ENCODE measurements around the gene CARD9. TPM values are rescaled to one million over a fixed set of nuclear protein-coding genes. Genes with fewer than 3 reads are reported as not detected.

CARD9 gene
- total and polyA plus RNA-seq, 2 of the 8 experiments (the other 6 are each of a cell fraction or from before 2014, with no cell fraction given) = 0.15 to 1.1 TPM

- Histone ChIP-seq H3K4me1 (replicated peaks in 1 of 4; ENCODE audit: control insufficient read depth in 3 of 4, insufficient read depth in 4 of 4, low read length in 3 of 4) (peaks cover 0 to 19% (median 10%) of the 10 kb centered on the region in 4 experiments; a peak in 6 of 7 replicates), H3K79me2 (ENCODE audit: control insufficient read depth in 1 of 2, insufficient read depth in 2 of 2, low read length in 2 of 2) (no peaks in the 10 kb centered on the region), H3K4ac (replicated peaks; ENCODE audit: insufficient read length, low read depth, low read length) (no peak overlapping the region), H3K18ac (ENCODE audit: extremely low read depth, low read length) (no peak overlapping the region; the same call in 1 of the 2 replicates), H3K23ac (ENCODE audit: insufficient read length) (no peak overlapping the region), H2AFZ (ENCODE audit: low read length) (no peak overlapping the region), H4K91ac (replicated peaks; ENCODE audit: insufficient read length, low read length) (no peak overlapping the region), H3K14ac (ENCODE audit: insufficient read length) (no peak overlapping the region), H3K27ac (ENCODE audit: low read depth, low read length) (no peak overlapping the region), H3K4me3 (ENCODE audit: extremely low read depth in 1 of 4, insufficient read depth in 2 of 4, low read depth in 3 of 4, low read length in 4 of 4) (no peak overlapping the region), H3K4me2 (ENCODE audit: insufficient read depth in 1 of 2, low read depth in 2 of 2, low read length in 2 of 2) (no peak overlapping the region), H3K79me1 (ENCODE audit: low read depth, low read length) (no peaks in the 10 kb centered on the region), H4K8ac (ENCODE audit: extremely low read depth, insufficient read depth, low read length) (peak overlapping the region; percentile 43), H4K5ac (ENCODE audit: insufficient read length, low read depth, low read length) (no peak overlapping the region), H2BK20ac (ENCODE audit: low read length) (no peak overlapping the region), H2BK15ac (ENCODE audit: low read length) (no peak overlapping the region), H3K36me3 (ENCODE audit: control insufficient read depth in 2 of 4, insufficient read depth in 4 of 4, low read length in 3 of 4) (no peaks in the 10 kb centered on the region), H2AK5ac (ENCODE audit: low read depth, low read length) (peak overlapping the region; percentile 93; the same call in 1 of the 2 replicates), H4K20me1 (replicated peaks in 1 of 2; ENCODE audit: control insufficient read depth in 1 of 2, insufficient read depth in 2 of 2, low read length in 2 of 2) (no peaks in the 10 kb centered on the region), H2BK12ac (ENCODE audit: low read depth, low read length) (no peak overlapping the region), H3K27me3 (replicated peaks in 1 of 4; ENCODE audit: control insufficient read depth in 3 of 4, extremely low read depth in 1 of 4, insufficient read depth in 3 of 4, low read length in 3 of 4) (no peaks in the 10 kb centered on the region), H3K23me2 (ENCODE audit: low read depth, low read length) (peaks cover 2% of the 10 kb centered on the region; the same call in 1 of the 2 replicates), H3K56ac (replicated peaks; ENCODE audit: insufficient read length, low read depth, low read length) (no peak overlapping the region), H3K9me3 (ENCODE audit: insufficient read depth in 2 of 2, low read depth in 1 of 2, low read length in 1 of 2) (no peaks in the 10 kb centered on the region), H2BK120ac (replicated peaks; ENCODE audit: low read depth, low read length) (no peak overlapping the region), H2BK5ac (ENCODE audit: low read depth, low read length) (0 out of 2 replicates have a peak overlapping the region, but pooled peaks have one; percentile 85), H3K9ac (replicated peaks in 1 of 4; ENCODE audit: extremely low read depth in 1 of 4, low read depth in 3 of 4, low read length in 3 of 4) (no peak overlapping the region)
- FAIRE-seq (no peak), DNase-seq (ENCODE audit: low read depth in 1 of 2, low spot score in 2 of 2) (no peak)
- POLR2A ChIA-PET (ENCODE audit: partially characterized antibody) = interaction anchor here (1.0 to 8.0 kb wide), 4 partner anchors 10 to 64 kb away, joined by 3 to 137 read pairs (median 5); partner anchors contain the start of gene DNLZ
- CTCF ChIA-PET (ENCODE audit: partially characterized antibody) = interaction anchor here (1.4 to 7.9 kb wide), 4 partner anchors 10 to 27 kb away, joined by 3 to 80 read pairs (median 20); partner anchors contain the start of genes DNLZ and GPSM1
- WGBS, 2 experiments (ENCODE audit: extremely low coverage in 1 of 2, insufficient coverage in 1 of 2, insufficient read length in 1 of 2, insufficient replicate concordance in 2 of 2, low coverage in 1 of 2, low lambda C conversion rate in 2 of 2, missing lambda C conversion rate in 1 of 2) = 98% methylated on average over 10 of the region's 24 CpGs; no CpG with 5 or more reads in 1 of the 2 experiments
- no peak for TF ChIP-seq YY1 (IDR thresholded peaks at IDR 0.05; ENCODE audit: low read depth, low read length)
- TF ChIP-seq SIN3A (conservative IDR thresholded peaks at IDR 0.05 in 1 of 2, IDR thresholded peaks at IDR 0.05 in 1 of 2; ENCODE audit: low read depth in 1 of 2, low read length in 2 of 2) = no peak
- no peak for TF ChIP-seq BRCA1 (IDR thresholded peaks at IDR 0.05; ENCODE audit: low read depth, low read length)
- no peak for TF ChIP-seq CEBPB (IDR thresholded peaks at IDR 0.05; ENCODE audit: low read depth, low read length)
- TF ChIP-seq NRF1 (IDR thresholded peaks at IDR 0.05; ENCODE audit: low read depth, low read length) = no peak
- TF ChIP-seq RBBP5 (IDR thresholded peaks at IDR 0.05; ENCODE audit: borderline replicate concordance, low read depth, low read length) = no peak
- no peak for TF ChIP-seq TAF1 (IDR thresholded peaks at IDR 0.05; ENCODE audit: low read depth, low read length)
- TF ChIP-seq E2F6 (IDR thresholded peaks at IDR 0.05) = no peak
- no peak for TF ChIP-seq NANOG (IDR thresholded peaks at IDR 0.05; ENCODE audit: insufficient read depth, low read depth, low read length, poor library complexity, severe bottlenecking)
- no peak for TF ChIP-seq TEAD4 (IDR thresholded peaks at IDR 0.05; ENCODE audit: low read depth, low read length)
- no peak for TF ChIP-seq SAP30 (IDR thresholded peaks at IDR 0.05; ENCODE audit: insufficient read depth, insufficient replicate concordance, low read length)
- no peak for TF ChIP-seq RAD21 (IDR thresholded peaks at IDR 0.05 in 1 of 2, conservative IDR thresholded peaks at IDR 0.05 in 1 of 2; ENCODE audit: low read depth in 2 of 2, low read length in 2 of 2)
- TF ChIP-seq GTF2F1 (IDR thresholded peaks at IDR 0.05; ENCODE audit: borderline replicate concordance, low read depth, low read length) = no peak
These were observed 29.6 kb downstream of the CARD9 start for GRCh38 chr9:136343884-136344269.
